K562 (cell line): ENCODE results near the gene NUP210.
A peak's percentile ranks its signal among the peaks of the same experiment; 100 is the strongest.

Source experiments
- CREB1 ChIP-seq, 2 experiments: sonication (generic) in 1 of 2; formaldehyde crosslinking in 1 of 2; IDR thresholded peaks; 2 replicates each; pipeline versions ENCODE4 v1.6.1 to v1.8.0; 2012 to 2022; ENCODE audit warnings: inconsistent platforms in 1 of 2, mild to moderate bottlenecking in 1 of 2, missing genetic modification reagents in 1 of 2, moderate library complexity in 1 of 2
- EZH2 ChIP-seq: IDR thresholded peaks from 2 replicates; pipeline ENCODE4 v1.6.1; 2012; ENCODE audit warnings: low read depth, mild to moderate bottlenecking, inconsistent platforms, low read length, borderline replicate concordance
- FOXP1 ChIP-seq: sonication (generic); formaldehyde crosslinking; IDR thresholded peaks from 2 replicates; pipeline ENCODE4 v1.8.0; 2022; ENCODE audit warnings: mild to moderate bottlenecking, missing genetic modification reagents
- NR1H2 ChIP-seq: sonication (generic); formaldehyde crosslinking; IDR thresholded peaks from 2 replicates; pipeline ENCODE4 v1.4.0; 2020; ENCODE audit warnings: mild to moderate bottlenecking, missing genetic modification reagents
- RFX1 ChIP-seq: fragments of 450-650 bp; IDR thresholded peaks from 2 replicates; pipeline ENCODE4 v1.6.1; 2016; ENCODE audit warnings: mild to moderate bottlenecking, moderate library complexity
- ZNF384 ChIP-seq: IDR thresholded peaks from 2 replicates; pipeline ENCODE4 v1.6.1; 2012; ENCODE audit warnings: low read depth, low read length, improper control_type of control experiment
- TF ChIP-seq, protein P1 (sequence below), 3 experiments: IDR thresholded peaks in 2 of 3; conservative IDR thresholded peaks in 1 of 3; 2 replicates each; pipeline ENCODE4 v1.5.1; 2011 to 2012; ENCODE audit warnings: low read length in 3 of 3, mild to moderate bottlenecking in 3 of 3, control low read depth in 2 of 3, improper control_type of control experiment in 1 of 3, inconsistent platforms in 1 of 3, low read depth in 1 of 3, mixed read lengths in 1 of 3, moderate library complexity in 1 of 3; ENCODE audit not compliant: insufficient read depth in 2 of 3
- TF ChIP-seq, protein P2 (sequence below): sonication (generic); formaldehyde crosslinking; IDR thresholded peaks from 2 replicates; pipeline ENCODE4 v1.5.0; 2020; ENCODE audit warnings: missing genetic modification reagents

DNA sequence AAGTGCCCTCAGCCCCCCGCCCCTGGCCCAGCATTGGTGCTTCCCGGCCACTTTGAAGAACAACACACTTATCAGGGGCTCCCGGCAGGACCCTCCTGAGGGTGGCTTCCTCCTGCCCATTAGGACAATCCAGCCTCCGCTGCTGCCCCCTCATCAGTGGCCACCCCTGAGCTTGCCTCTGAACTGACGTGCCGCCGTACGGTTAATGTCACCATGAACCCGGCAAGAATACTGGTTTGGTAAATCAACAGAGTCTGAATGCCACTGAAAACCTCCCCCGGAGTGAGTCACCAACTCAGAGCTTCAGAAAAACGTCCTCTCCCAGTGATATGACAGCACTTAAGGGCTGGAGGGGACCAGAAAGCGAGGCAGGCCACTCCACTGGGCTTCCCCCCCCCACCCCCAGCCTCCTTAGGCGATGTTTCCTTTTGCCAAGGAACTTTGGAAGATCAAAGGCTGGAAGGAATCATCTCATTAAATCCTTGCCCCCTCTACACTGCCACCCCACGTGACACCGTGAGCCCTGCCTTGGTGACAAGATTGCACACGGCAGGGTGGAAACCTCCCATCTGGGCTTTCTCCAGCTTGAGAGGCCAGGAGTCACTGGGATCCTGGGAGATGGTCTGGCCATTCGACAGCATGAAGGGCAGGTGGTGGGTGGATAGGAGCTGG is 142.1 kb downstream of the NUP210 start:
- TF ChIP-seq, protein P1, sequence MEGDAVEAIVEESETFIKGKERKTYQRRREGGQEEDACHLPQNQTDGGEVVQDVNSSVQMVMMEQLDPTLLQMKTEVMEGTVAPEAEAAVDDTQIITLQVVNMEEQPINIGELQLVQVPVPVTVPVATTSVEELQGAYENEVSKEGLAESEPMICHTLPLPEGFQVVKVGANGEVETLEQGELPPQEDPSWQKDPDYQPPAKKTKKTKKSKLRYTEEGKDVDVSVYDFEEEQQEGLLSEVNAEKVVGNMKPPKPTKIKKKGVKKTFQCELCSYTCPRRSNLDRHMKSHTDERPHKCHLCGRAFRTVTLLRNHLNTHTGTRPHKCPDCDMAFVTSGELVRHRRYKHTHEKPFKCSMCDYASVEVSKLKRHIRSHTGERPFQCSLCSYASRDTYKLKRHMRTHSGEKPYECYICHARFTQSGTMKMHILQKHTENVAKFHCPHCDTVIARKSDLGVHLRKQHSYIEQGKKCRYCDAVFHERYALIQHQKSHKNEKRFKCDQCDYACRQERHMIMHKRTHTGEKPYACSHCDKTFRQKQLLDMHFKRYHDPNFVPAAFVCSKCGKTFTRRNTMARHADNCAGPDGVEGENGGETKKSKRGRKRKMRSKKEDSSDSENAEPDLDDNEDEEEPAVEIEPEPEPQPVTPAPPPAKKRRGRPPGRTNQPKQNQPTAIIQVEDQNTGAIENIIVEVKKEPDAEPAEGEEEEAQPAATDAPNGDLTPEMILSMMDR (IDR thresholded peaks at IDR 0.05 in 2 of 3, conservative IDR thresholded peaks at IDR 0.05 in 1 of 3; ENCODE audit: insufficient read depth in 2 of 3, low read depth in 1 of 3, low read length in 3 of 3), result no peak
- TF ChIP-seq, protein P2, sequence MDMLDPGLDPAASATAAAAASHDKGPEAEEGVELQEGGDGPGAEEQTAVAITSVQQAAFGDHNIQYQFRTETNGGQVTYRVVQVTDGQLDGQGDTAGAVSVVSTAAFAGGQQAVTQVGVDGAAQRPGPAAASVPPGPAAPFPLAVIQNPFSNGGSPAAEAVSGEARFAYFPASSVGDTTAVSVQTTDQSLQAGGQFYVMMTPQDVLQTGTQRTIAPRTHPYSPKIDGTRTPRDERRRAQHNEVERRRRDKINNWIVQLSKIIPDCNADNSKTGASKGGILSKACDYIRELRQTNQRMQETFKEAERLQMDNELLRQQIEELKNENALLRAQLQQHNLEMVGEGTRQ, result peak; percentile 63
- TF ChIP-seq CREB1 (IDR thresholded peaks at IDR 0.05) (no peak), CREB1 (CRISPR knock-in tag; IDR thresholded peaks at IDR 0.05) (no peak), FOXP1 (CRISPR knock-in tag) (no peak), RFX1 (no peak), NR1H2 (no peak), ZNF384 (no peak), EZH2 (no peak)
